ENCODE data around the gene VASH2. TPM values are rescaled to one million over a fixed set of nuclear protein-coding genes. Genes with fewer than 3 reads are reported as not detected.

VASH2 gene
- total RNA-seq, 1 experiment from 2014 or later = 303 TPM

DNA sequence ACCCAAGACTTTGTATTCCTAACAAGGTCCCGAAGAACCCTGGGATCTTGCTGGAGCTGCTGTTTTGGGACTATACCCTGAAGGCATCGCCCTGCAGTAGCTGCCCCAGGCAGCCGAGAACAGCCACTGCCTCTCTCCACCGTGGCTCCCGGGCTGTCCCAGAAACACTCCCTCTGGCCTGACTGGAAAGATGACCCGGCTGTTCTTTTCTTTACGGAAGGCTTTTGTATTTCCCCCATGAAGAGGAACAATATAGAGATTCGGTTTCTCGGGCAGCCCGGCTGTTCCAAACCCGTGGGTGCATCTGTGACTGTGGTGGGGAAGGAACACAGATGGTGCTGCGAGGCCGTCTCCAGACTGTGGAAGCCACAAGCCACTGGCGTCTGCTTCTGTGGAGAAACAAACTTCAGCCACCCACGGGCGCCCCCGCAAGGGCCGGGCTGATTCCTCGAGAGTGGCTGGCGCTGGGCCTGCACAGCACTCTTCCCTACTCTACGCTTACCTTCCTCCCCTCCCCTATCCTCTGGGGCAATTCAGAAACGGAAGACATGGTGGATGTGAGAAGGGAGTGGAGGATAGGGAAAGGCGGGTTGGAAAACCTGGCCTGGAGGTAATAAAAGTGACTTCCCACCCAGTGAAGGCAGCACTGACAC lies 33.7 kb upstream of the VASH2 start (continued):
- TF ChIP-seq ZNF532 (CRISPR knock-in tag; IDR thresholded peaks at IDR 0.05; ENCODE audit: borderline replicate concordance) = no peak
- no peak for TF ChIP-seq NR1H2 (CRISPR knock-in tag; IDR thresholded peaks at IDR 0.05)
- TF ChIP-seq ZNF416 (CRISPR knock-in tag; IDR thresholded peaks at IDR 0.05) = no peak
- TF ChIP-seq IRF1 (CRISPR knock-in tag; IDR thresholded peaks at IDR 0.05) = no peak
- TF ChIP-seq, protein P1, sequence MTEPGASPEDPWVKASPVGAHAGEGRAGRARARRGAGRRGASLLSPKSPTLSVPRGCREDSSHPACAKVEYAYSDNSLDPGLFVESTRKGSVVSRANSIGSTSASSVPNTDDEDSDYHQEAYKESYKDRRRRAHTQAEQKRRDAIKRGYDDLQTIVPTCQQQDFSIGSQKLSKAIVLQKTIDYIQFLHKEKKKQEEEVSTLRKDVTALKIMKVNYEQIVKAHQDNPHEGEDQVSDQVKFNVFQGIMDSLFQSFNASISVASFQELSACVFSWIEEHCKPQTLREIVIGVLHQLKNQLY (CRISPR knock-in tag; IDR thresholded peaks at IDR 0.05) = no peak
- peak; percentile 60; the same call in 1 of the 2 replicates for TF ChIP-seq TEAD1 (CRISPR knock-in tag; IDR thresholded peaks at IDR 0.05)
- TF ChIP-seq SOX15 (CRISPR knock-in tag; IDR thresholded peaks at IDR 0.05) = no peak
- TF ChIP-seq GTF2I (CRISPR knock-in tag; conservative IDR thresholded peaks at IDR 0.05) = no peak
- peak; percentile 72; the same call in 1 of the 2 replicates for TF ChIP-seq MAX (CRISPR knock-in tag; IDR thresholded peaks at IDR 0.05)
- no peak for TF ChIP-seq ZNF232 (CRISPR knock-in tag; IDR thresholded peaks at IDR 0.05)
- TF ChIP-seq ZNF396 (CRISPR knock-in tag; IDR thresholded peaks at IDR 0.05; ENCODE audit: borderline replicate concordance) = no peak
- TF ChIP-seq STAT6 (CRISPR knock-in tag; conservative IDR thresholded peaks at IDR 0.05; ENCODE audit: low read depth) = no peak
- TF ChIP-seq, protein P2, sequence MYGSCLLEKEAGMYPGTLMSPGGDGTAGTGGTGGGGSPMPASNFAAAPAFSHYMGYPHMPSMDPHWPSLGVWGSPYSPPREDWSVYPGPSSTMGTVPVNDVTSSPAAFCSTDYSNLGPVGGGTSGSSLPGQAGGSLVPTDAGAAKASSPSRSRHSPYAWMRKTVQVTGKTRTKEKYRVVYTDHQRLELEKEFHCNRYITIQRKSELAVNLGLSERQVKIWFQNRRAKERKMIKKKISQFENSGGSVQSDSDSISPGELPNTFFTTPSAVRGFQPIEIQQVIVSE (CRISPR knock-in tag; IDR thresholded peaks at IDR 0.05; ENCODE audit: borderline replicate concordance) = no peak
- no peak for TF ChIP-seq FOXJ3 (CRISPR knock-in tag; IDR thresholded peaks at IDR 0.05; ENCODE audit: borderline replicate concordance)
- TF ChIP-seq EMX1 (CRISPR knock-in tag; IDR thresholded peaks at IDR 0.05) = no peak
- TF ChIP-seq ZNF121 (CRISPR knock-in tag; IDR thresholded peaks at IDR 0.05) = no peak
- TF ChIP-seq JUN (CRISPR knock-in tag; IDR thresholded peaks at IDR 0.05) = no peak
- TF ChIP-seq RELA (CRISPR knock-in tag; IDR thresholded peaks at IDR 0.05; ENCODE audit: borderline replicate concordance) = no peak
- TF ChIP-seq NFYB (CRISPR knock-in tag; conservative IDR thresholded peaks at IDR 0.05; ENCODE audit: low read depth) = no peak
- TF ChIP-seq, protein P3, sequence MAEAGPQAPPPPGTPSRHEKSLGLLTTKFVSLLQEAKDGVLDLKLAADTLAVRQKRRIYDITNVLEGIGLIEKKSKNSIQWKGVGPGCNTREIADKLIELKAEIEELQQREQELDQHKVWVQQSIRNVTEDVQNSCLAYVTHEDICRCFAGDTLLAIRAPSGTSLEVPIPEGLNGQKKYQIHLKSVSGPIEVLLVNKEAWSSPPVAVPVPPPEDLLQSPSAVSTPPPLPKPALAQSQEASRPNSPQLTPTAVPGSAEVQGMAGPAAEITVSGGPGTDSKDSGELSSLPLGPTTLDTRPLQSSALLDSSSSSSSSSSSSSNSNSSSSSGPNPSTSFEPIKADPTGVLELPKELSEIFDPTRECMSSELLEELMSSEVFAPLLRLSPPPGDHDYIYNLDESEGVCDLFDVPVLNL (CRISPR knock-in tag; IDR thresholded peaks at IDR 0.05; ENCODE audit: borderline replicate concordance, low read depth) = no peak
- no peak for TF ChIP-seq USF1 (CRISPR knock-in tag; IDR thresholded peaks at IDR 0.05)
- no peak for TF ChIP-seq CREM (CRISPR knock-in tag; IDR thresholded peaks at IDR 0.05)
- peak; percentile 55; the same call in 1 of the 2 replicates for TF ChIP-seq ZNF423 (CRISPR knock-in tag; IDR thresholded peaks at IDR 0.05)
- no peak for TF ChIP-seq ESRRA (CRISPR knock-in tag; IDR thresholded peaks at IDR 0.05; ENCODE audit: borderline replicate concordance)
- TF ChIP-seq ZNF219 (CRISPR knock-in tag; IDR thresholded peaks at IDR 0.05; ENCODE audit: borderline replicate concordance) = no peak
- TF ChIP-seq, protein P4, sequence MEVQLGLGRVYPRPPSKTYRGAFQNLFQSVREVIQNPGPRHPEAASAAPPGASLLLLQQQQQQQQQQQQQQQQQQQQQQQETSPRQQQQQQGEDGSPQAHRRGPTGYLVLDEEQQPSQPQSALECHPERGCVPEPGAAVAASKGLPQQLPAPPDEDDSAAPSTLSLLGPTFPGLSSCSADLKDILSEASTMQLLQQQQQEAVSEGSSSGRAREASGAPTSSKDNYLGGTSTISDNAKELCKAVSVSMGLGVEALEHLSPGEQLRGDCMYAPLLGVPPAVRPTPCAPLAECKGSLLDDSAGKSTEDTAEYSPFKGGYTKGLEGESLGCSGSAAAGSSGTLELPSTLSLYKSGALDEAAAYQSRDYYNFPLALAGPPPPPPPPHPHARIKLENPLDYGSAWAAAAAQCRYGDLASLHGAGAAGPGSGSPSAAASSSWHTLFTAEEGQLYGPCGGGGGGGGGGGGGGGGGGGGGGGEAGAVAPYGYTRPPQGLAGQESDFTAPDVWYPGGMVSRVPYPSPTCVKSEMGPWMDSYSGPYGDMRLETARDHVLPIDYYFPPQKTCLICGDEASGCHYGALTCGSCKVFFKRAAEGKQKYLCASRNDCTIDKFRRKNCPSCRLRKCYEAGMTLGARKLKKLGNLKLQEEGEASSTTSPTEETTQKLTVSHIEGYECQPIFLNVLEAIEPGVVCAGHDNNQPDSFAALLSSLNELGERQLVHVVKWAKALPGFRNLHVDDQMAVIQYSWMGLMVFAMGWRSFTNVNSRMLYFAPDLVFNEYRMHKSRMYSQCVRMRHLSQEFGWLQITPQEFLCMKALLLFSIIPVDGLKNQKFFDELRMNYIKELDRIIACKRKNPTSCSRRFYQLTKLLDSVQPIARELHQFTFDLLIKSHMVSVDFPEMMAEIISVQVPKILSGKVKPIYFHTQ (CRISPR knock-in tag; IDR thresholded peaks at IDR 0.05) = no peak

All from WTC11 (cell line).